ENCODE measurements around the gene GPRIN3.
A peak's percentile ranks its signal among the peaks of the same experiment; 100 is the strongest.
"Not testable (repeated sequence)": the region's sequence is repeated elsewhere in the genome, so short reads cannot be mapped to it uniquely, and the experiment has no call there.

GPRIN3 gene

DNA sequence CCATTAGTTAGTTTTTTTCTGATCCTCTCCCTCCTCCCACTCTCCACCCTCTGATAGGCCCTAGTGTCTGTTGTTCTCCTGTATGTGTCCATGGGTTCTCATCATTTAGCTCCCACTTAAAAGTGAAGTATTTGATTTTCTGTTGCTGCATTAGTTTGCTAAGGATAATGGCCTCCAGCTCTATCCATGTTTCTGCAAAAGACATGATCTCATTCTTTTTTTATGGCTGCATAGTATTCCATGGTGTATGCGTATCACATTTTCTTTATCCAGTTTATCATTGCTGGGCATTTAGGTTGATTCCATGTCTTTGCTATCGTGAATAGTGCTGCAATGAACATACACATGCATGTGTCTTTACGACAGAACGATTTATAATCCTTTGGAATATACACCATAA is 53.3 kb downstream of the GPRIN3 start:
- DNase-seq = not testable (repeated sequence)

DNA sequence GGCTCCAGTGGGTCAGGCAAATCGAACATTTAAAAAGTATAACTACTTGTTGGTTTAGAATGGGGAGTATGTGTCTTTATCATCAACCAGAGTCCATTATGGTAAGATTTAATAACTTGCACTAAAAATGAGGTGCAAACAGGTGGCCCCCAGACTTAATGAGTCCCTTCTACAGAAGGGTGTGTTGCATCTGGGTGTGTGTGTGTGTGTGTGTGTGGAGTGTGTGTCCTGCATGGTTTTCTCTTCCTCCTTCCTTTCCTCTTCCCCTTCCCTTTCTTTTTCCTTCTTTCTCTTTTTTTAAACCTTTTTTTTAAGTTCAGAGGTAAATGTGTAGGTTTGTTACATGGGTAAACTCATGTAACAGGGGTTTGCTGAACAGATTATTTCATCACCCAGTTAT is 53.7 kb downstream of the GPRIN3 start:
- DNase-seq = no peak

- no peak for DNase-seq
Observed at GRCh38 chr4:89253311-89253710, 54.3 kb downstream of the GPRIN3 start.

- no peak for DNase-seq
Observed at GRCh38 chr4:89251396-89251795, 56.2 kb downstream of the GPRIN3 start.

DNA sequence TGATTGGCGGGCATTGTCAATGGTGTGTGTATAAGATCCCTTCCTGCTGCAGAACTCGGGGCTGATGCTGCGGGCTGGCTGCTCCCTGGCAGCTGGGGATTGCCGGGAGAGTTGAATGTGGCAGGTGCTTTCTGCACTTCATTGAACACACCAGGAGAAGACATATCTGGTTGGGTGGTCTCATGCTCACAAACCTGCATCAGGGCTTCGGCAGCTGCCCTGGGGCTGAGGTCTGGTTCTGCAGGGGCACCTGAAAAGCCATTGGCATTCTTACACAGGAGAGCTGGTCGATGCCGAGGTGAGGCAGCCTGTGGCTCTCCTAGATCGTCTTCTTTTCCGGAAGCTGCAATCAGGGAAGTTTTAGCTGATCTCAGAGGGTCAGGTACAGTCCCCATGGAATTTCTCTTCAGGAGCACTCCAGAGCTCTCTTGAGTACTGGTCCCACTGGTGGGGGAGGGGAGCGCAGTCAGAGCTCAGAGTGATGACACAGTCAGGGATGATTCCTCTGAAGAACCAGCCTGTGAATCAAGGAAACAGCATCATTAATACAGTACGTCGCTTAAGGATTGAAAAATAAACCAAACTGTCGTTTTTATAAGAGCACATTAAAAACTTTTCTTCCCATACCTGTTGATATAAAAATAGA is 57.8 kb downstream of the GPRIN3 start:
- DNase-seq = no peak

GRCh38 chr4:89249313-89249712 is 58.3 kb downstream of the GPRIN3 start:
- no peak for DNase-seq

- no peak for DNase-seq
Observed at GRCh38 chr4:89248879-89249281, 58.7 kb downstream of the GPRIN3 start.

DNA sequence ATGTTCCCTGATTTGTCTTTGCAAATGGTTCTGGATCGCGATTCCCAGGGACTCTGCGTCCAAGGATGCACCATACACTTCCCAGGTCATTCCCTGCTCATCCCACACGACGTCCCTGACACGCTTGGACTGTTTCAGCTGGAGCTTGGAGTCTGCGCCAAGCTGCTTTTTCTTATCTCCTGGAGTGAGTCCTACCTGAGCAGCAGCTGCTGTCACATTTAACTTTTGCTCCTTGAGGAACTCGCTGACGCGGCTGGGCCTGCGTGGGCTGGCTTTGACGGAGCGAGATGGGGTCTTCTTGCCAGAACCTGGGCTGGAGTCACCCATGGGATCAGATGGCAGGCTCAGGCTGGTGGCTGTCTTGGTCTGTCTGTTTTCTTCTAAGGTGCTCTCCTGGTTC is 59.6 kb downstream of the GPRIN3 start:
- no peak for DNase-seq

DNA sequence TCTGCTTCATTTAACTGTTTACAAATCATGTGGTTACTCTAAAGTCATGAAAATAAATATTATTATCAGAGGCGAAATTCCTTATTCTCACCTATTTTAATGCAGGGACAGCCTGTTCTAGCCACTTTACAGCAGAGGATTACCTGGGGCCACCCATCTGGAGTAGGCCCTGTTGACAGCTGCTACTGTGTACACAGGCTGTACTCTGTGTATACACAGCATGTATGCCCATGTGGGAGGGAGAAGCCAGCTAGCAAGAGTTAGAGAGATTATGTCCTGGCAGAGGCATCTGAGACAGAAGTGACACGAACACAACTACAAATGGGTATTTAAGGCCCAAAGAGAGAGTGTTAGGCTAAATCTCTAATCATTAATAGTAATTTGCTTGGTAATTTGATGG is 62.1 kb downstream of the GPRIN3 start:
- no peak for DNase-seq

GRCh38 chr4:89243733-89244252 is 63.8 kb downstream of the GPRIN3 start:
- DNase-seq = no peak

DNA sequence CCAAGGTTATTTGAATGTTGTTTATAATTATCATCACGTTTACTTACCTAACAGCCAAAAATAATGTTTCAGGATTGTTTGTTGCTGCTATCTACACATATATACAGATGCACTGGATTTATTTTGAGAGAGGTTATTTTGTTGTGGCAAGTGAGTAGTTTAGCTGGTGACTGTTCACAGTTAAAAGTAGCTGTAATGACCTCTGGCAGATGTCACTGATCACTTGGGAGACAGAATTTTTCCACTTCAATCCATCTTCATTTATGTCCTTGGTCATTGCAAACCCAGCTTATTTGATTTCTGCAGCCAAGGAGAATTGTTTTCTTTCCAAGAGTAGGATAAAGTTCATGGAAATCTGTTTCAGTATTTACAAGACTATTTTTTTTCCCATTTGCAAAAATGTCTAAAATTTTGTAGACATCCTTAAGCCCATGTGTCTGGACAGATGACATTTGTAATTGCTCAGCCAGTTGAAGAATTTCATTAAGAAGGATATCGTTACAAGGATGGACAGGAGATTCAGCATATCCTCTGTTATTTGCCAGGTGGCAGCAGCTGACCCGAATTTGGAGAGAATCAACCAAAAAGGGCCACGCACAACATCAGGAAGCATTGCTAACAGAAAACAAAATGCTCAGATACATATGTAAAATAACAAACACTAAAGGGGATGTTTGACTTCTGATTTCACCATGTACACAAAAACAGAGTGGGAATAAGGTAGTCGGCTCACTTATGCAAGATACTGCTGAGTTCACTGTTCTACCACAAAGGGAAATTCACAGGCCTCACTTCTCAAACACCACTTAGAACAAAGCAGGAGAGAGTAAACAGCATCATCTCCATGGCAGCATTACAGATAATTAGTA is 64.5 kb downstream of the GPRIN3 start:
- no peak for DNase-seq

GRCh38 chr4:89242216-89242615 is 65.4 kb downstream of the GPRIN3 start:
- no peak for DNase-seq

- DNase-seq = no peak
Observed at GRCh38 chr4:89230271-89230670, 77.3 kb downstream of the GPRIN3 start.

- DNase-seq = peak; percentile 67
Observed at GRCh38 chr4:89226665-89227574, 80.7 kb downstream of the GPRIN3 start.

DNA sequence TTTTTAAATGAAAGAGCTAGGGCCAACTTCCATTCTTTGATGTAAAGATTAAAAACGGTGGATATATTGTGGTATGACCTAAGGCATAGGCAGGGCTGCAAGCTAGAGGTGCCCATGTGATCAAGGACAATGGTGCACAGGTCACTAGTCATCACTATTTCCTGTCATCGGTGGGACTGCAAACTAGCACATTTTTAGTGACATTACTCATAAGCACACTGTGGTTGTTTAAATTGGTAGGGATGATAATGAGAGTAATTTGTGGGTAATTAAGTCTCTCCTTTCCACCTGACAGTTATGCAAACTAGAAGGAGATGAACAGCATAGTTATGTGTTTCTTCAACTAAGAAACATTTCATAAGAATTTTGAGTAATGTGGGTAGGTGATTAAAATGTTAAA is 85.4 kb downstream of the GPRIN3 start:
- DNase-seq = no peak

DNA sequence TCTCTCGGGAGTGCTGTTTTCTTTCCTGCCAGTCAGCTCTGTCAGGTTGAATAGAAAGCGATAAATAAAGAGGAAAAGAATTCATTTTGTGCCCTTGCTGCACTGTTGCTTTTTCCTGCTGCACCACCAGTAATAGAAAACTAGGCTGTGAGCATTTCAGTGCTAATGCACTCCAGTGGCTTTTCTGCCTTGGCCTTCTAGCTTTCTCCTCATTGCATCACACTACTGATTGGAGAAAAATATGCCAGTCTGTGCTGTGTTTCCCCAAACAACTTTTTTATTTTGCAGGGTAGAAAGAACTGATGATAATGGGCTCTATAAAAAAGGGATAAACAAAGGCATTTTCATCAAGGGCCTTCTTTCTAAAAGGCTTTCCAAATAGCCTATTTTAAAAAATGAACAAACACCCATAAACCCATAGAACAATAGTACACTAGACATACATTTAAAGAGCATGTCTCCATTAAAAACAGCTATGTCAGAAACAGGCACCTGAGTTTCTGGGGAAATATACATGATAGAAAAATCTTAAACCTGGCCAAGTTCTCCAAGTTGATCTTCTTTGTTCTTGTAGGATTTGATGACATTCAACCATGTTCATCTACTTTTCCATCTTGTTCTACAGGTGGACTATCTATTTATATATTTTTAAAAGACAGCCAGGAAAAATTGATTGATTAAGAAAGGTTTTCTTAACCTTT is 86.3 kb downstream of the GPRIN3 start:
- peak; percentile 45 for DNase-seq

- no peak for DNase-seq
Observed at GRCh38 chr4:89218587-89218986, 89.0 kb downstream of the GPRIN3 start.

DNA sequence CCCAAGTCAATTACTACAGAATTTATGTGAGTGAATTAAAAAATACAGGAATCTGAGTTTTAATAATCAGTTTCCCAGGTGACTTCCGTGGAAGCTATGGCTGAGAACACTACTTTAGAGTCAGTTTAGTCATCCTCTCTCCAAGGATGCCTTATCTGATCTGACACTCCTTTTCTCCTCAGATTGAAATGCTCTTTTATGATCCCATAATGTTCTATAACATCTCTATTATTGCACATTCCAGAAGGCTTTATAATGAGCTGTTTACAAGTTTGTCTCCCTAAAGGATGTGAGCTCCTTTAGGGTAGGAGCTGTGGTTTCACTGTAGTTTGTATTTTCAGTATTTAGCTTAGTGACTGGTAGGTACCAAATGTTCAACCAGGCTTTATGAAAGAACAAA is 90.0 kb downstream of the GPRIN3 start:
- no peak for DNase-seq

GRCh38 chr4:89216866-89217265 is 90.7 kb downstream of the GPRIN3 start:
- DNase-seq = no peak

- no peak for DNase-seq
Observed at GRCh38 chr4:89216422-89216821, 91.2 kb downstream of the GPRIN3 start.

DNA sequence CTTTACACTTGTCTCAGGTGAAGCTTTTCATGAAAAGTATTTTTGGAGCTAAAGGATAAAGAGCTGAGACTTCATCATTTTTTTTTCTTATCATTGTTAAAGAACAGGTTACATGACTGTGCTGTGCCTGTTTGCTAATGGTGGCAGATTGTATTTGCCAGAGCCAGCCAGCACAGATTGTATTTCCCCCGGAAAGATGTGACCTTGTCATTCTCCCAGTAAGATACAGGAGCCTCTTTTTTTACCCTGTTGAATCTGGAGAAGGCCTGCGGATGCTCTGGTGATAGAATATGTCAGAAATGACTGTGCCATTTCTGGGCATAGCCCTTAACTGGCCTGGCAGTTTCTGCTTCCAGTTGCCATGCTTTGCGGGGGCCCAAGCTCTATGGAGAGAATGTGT is 91.9 kb downstream of the GPRIN3 start:
- DNase-seq = no peak

GRCh38 chr4:89214308-89214707 is 93.3 kb downstream of the GPRIN3 start:
- no peak for DNase-seq

Data from fibroblast of skin of abdomen (primary cell).